ENCODE measurements around the gene FBRS. TPM values are rescaled to one million over a fixed set of nuclear protein-coding genes. Genes with fewer than 3 reads are reported as not detected.

Gene FBRS
- total RNA-seq, 1 donor from 2014 or later = 75.0 TPM

DNA sequence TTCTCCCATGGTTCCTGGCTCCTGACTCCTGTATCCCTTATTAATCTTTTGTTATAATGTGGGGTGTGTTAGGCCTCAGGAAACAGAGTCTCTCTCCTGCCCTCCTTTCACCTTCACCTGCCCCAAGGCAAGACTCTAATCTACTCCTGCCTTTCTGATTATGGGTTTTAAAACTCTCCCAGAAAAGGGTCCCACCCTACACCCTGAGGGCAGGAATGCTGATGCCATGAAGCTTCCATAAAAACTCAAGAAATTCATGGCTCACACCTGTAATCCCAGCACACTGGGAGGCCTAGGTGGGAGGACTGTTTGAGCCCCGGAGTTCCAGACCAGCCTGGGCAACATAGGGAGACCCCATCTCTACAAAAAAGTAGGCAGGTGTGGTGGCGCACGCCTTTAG, 22.1 kb downstream of the FBRS start:
- Mint-ChIP-seq H3K36me3 (ENCODE audit: low read depth, unreplicated experiment) (no peaks in the 10 kb centered on the region), H3K27me3 (ENCODE audit: low read depth, unreplicated experiment) (peaks cover 51% of the 10 kb centered on the region), H3K4me1 (ENCODE audit: low read depth, unreplicated experiment) (no peaks in the 10 kb centered on the region), H3K9me3 (ENCODE audit: unreplicated experiment) (peaks cover 2% of the 10 kb centered on the region), H3K4me3 (ENCODE audit: unreplicated experiment) (no peak overlapping the region), H3K27ac (ENCODE audit: unreplicated experiment) (no peak overlapping the region)
- Histone ChIP-seq H3K36me3 (ENCODE audit: insufficient read depth, low read length) (no peaks in the 10 kb centered on the region), H3K27ac (ENCODE audit: low read depth, low read length) (no peak overlapping the region), H3K79me2 (ENCODE audit: insufficient read depth, low read length) (no peaks in the 10 kb centered on the region), H3K27me3 (ENCODE audit: insufficient read depth, low read length) (no peaks in the 10 kb centered on the region), H4K20me1 (ENCODE audit: insufficient read depth, low read length) (no peaks in the 10 kb centered on the region), H3K9me3 (ENCODE audit: insufficient read depth, low read depth, low read length) (no peaks in the 10 kb centered on the region), H3K9ac (ENCODE audit: low read length) (no peak overlapping the region), H3K4me3 (ENCODE audit: insufficient read depth, low read depth, low read length) (no peak overlapping the region), H2AFZ (ENCODE audit: low read depth, low read length) (no peak overlapping the region), H3K4me1 (ENCODE audit: insufficient read depth, low read length) (no peaks in the 10 kb centered on the region), H3K4me2 (ENCODE audit: low read length) (no peak overlapping the region)
- TF ChIP-seq CTCF (IDR thresholded peaks at IDR 0.05; ENCODE audit: insufficient read depth, low read depth, low read length) (no peak), EZH2 (IDR thresholded peaks at IDR 0.05; ENCODE audit: insufficient read depth, low read length) (no peak)
- FAIRE-seq (no peak), DNase-seq (ENCODE audit: low read depth) (no peak)

DNA sequence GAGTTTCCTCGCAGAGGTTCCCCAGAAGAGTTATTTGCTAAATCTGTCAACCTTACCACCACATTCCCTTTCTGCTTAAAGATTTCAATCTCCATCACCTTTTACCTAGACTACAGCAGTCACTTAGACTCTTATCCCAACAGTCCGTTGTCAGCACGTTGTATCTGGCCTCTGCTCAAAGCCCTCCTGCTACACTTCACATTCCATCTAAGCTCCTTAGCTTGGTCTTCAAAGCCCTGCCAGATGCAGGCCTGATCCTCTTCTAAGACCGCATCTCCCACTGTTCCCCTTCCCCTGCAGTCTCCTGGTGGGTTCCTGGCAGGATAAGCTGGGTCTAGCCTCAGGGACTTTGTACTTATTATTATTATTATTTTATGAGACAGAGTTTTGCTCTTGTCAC, 30.5 kb downstream of the FBRS start:
- Histone ChIP-seq H3K27me3 (ENCODE audit: insufficient read depth, low read length) (no peaks in the 10 kb centered on the region), H2AFZ (ENCODE audit: low read depth, low read length) (no peak overlapping the region), H3K4me2 (ENCODE audit: low read length) (no peak overlapping the region), H4K20me1 (ENCODE audit: insufficient read depth, low read length) (no peaks in the 10 kb centered on the region), H3K9ac (ENCODE audit: low read length) (no peak overlapping the region), H3K79me2 (ENCODE audit: insufficient read depth, low read length) (no peaks in the 10 kb centered on the region), H3K4me1 (ENCODE audit: insufficient read depth, low read length) (no peaks in the 10 kb centered on the region), H3K36me3 (ENCODE audit: insufficient read depth, low read length) (no peaks in the 10 kb centered on the region), H3K27ac (ENCODE audit: low read depth, low read length) (no peak overlapping the region), H3K4me3 (ENCODE audit: insufficient read depth, low read depth, low read length) (no peak overlapping the region), H3K9me3 (ENCODE audit: insufficient read depth, low read depth, low read length) (no peaks in the 10 kb centered on the region)
- FAIRE-seq (no peak), DNase-seq (ENCODE audit: low read depth) (no peak)
- H3K4me3 Mint-ChIP-seq (ENCODE audit: unreplicated experiment) = no peak overlapping the region
- no peak overlapping the region for H3K27ac Mint-ChIP-seq (ENCODE audit: unreplicated experiment)
- TF ChIP-seq CTCF (IDR thresholded peaks at IDR 0.05; ENCODE audit: insufficient read depth, low read depth, low read length) = no peak
- no peak for TF ChIP-seq EZH2 (IDR thresholded peaks at IDR 0.05; ENCODE audit: insufficient read depth, low read length)
- peaks cover 2% of the 10 kb centered on the region for H3K36me3 Mint-ChIP-seq (ENCODE audit: low read depth, unreplicated experiment)
- H3K9me3 Mint-ChIP-seq (ENCODE audit: unreplicated experiment) = peaks cover 2% of the 10 kb centered on the region
- H3K27me3 Mint-ChIP-seq (ENCODE audit: low read depth, unreplicated experiment) = peaks cover 49% of the 10 kb centered on the region
- no peaks in the 10 kb centered on the region for H3K4me1 Mint-ChIP-seq (ENCODE audit: low read depth, unreplicated experiment)

DNA sequence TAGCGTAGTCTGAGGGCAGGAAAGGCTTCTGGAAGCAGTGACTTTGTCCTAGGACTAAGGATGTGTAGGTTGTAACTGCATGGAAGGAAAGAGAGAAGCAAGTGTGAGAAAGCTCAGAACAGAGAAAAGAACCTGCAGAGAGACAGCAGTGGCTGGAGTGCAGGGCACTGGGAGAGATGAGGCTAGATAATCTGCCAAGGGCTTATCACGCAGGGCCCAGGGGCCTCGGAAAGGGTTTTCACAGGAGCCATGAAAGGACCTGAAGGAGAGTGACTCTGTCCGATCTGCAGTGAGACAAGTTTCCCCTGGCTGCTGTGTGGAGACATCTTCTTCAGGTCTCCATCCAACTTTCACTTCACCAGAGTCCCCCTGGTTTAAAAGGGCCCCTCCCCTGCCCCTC, 33.7 kb downstream of the FBRS start:
- Mint-ChIP-seq H3K9me3 (ENCODE audit: unreplicated experiment) (peaks cover 2% of the 10 kb centered on the region), H3K27ac (ENCODE audit: unreplicated experiment) (peak overlapping the region; percentile 22), H3K27me3 (ENCODE audit: low read depth, unreplicated experiment) (peaks cover 40% of the 10 kb centered on the region), H3K4me1 (ENCODE audit: low read depth, unreplicated experiment) (peaks cover 2% of the 10 kb centered on the region), H3K36me3 (ENCODE audit: low read depth, unreplicated experiment) (peaks cover 2% of the 10 kb centered on the region), H3K4me3 (ENCODE audit: unreplicated experiment) (peak overlapping the region; percentile 2)
- Histone ChIP-seq H3K4me3 (ENCODE audit: insufficient read depth, low read depth, low read length) (no peak overlapping the region), H3K36me3 (ENCODE audit: insufficient read depth, low read length) (no peaks in the 10 kb centered on the region), H2AFZ (ENCODE audit: low read depth, low read length) (no peak overlapping the region), H3K9me3 (ENCODE audit: insufficient read depth, low read depth, low read length) (no peaks in the 10 kb centered on the region), H3K4me1 (ENCODE audit: insufficient read depth, low read length) (no peaks in the 10 kb centered on the region), H3K4me2 (ENCODE audit: low read length) (no peak overlapping the region), H3K9ac (ENCODE audit: low read length) (no peak overlapping the region), H3K79me2 (ENCODE audit: insufficient read depth, low read length) (no peaks in the 10 kb centered on the region), H3K27ac (ENCODE audit: low read depth, low read length) (no peak overlapping the region), H4K20me1 (ENCODE audit: insufficient read depth, low read length) (no peaks in the 10 kb centered on the region), H3K27me3 (ENCODE audit: insufficient read depth, low read length) (no peaks in the 10 kb centered on the region)
- DNase-seq (ENCODE audit: low read depth) (no peak), FAIRE-seq (no peak)
- TF ChIP-seq EZH2 (IDR thresholded peaks at IDR 0.05; ENCODE audit: insufficient read depth, low read length) = no peak
- TF ChIP-seq CTCF (IDR thresholded peaks at IDR 0.05; ENCODE audit: insufficient read depth, low read depth, low read length) = no peak

Measured in astrocyte (in vitro differentiated cells and primary cell).